Colonic mucosa (tissue), 4 donors: ENCODE measurements around the gene ETV2. TPM values are rescaled to one million over a fixed set of nuclear protein-coding genes. Genes with fewer than 3 reads are reported as not detected.
"Not testable (repeated sequence)": the region's sequence is repeated elsewhere in the genome, so short reads cannot be mapped to it uniquely, and the experiment has no call there.

Experiments
- DNase-seq: peaks from one replicate; pipeline ENCODE4 v3.0.0-alpha.2; 2020
- H3K27ac ChIP-seq: fragments of 200-600 bp; one replicate; pipeline ENCODE4 v1.8.0; 2021
- H3K27me3 ChIP-seq: fragments of 200-600 bp; one replicate; pipeline ENCODE4 v1.8.0; 2021
- H3K36me3 ChIP-seq: fragments of 200-600 bp; one replicate; pipeline ENCODE4 v1.8.0; 2021
- H3K4me1 ChIP-seq: fragments of 200-600 bp; one replicate; pipeline ENCODE4 v1.8.0; 2021; ENCODE audit warnings: mild to moderate bottlenecking
- H3K4me3 ChIP-seq: fragments of 200-600 bp; one replicate; pipeline ENCODE4 v1.8.0; 2021
- H3K9ac ChIP-seq, 2 donors: one replicate each; pipeline ENCODE4 v1.7.0; 2013; ENCODE audit warnings: control low read depth in 2 of 2, low read depth in 2 of 2, low read length in 2 of 2
- H3K9me3 ChIP-seq: fragments of 200-600 bp; one replicate; pipeline ENCODE4 v1.8.0; 2021
- CTCF ChIP-seq: fragments of 200-600 bp; IDR thresholded peaks from one replicate; pipeline ENCODE4 v1.8.0; 2022; ENCODE audit warnings: antibody characterized with exemption, mild to moderate bottlenecking
- intact Hi-C: fragments of 100-400 bp; cut with DNase I; formaldehyde crosslinking; loops from one replicate; pipeline ENCODE4 v1.14.1; 2022
- total RNA-seq, 2 donors: library from RNA; stranded (reverse); fragmentation: NEBNext Ultra II Directional in 1 of 2; extraction: Animal tissue kit (Norgen Biotek cat#: 25700) in 1 of 2; gene quantifications; one replicate each; pipeline ENCODE4 v1.2.1, GENCODE V29; 2021
- donor health status: healthy.
- donor health status: DM: no; HTN: no; CAD: no.
- donor health status: DM: no; HTN: no; CAD: no.

Gene ETV2
- total RNA-seq, 2 donors from 2014 or later, result 1.4 to 1.9 TPM

- no peaks in the 10 kb centered on the region for H3K36me3 ChIP-seq
- H3K27me3 ChIP-seq, result no peaks in the 10 kb centered on the region
- H3K9me3 ChIP-seq, result no peaks in the 10 kb centered on the region
- DNase-seq, result peak; percentile 94
- peak overlapping the region; percentile 72 to 92 for H3K9ac ChIP-seq
- intact Hi-C loops, result no loop called here
- H3K4me1 ChIP-seq, result peaks cover 7% of the 10 kb centered on the region
- no peak for TF ChIP-seq CTCF
- H3K27ac ChIP-seq, result peak overlapping the region; percentile 96
- H3K4me3 ChIP-seq, result peak overlapping the region; percentile 55
Measured at GRCh38 chr19:35644987-35645679, 3.6 kb downstream of the ETV2 start.

GRCh38 chr19:35645680-35646511 is 4.4 kb downstream of the ETV2 start:
- H3K27me3 ChIP-seq, result no peaks in the 10 kb centered on the region
- DNase-seq, result no peak
- intact Hi-C loops, result no loop called here
- H3K4me1 ChIP-seq, result peaks cover 7% of the 10 kb centered on the region
- H3K27ac ChIP-seq, result no peak overlapping the region
- H3K36me3 ChIP-seq, result no peaks in the 10 kb centered on the region
- H3K9me3 ChIP-seq, result no peaks in the 10 kb centered on the region
- no peak overlapping the region for H3K4me3 ChIP-seq
- H3K9ac ChIP-seq, result no peak overlapping the region
- no peak for TF ChIP-seq CTCF

DNA sequence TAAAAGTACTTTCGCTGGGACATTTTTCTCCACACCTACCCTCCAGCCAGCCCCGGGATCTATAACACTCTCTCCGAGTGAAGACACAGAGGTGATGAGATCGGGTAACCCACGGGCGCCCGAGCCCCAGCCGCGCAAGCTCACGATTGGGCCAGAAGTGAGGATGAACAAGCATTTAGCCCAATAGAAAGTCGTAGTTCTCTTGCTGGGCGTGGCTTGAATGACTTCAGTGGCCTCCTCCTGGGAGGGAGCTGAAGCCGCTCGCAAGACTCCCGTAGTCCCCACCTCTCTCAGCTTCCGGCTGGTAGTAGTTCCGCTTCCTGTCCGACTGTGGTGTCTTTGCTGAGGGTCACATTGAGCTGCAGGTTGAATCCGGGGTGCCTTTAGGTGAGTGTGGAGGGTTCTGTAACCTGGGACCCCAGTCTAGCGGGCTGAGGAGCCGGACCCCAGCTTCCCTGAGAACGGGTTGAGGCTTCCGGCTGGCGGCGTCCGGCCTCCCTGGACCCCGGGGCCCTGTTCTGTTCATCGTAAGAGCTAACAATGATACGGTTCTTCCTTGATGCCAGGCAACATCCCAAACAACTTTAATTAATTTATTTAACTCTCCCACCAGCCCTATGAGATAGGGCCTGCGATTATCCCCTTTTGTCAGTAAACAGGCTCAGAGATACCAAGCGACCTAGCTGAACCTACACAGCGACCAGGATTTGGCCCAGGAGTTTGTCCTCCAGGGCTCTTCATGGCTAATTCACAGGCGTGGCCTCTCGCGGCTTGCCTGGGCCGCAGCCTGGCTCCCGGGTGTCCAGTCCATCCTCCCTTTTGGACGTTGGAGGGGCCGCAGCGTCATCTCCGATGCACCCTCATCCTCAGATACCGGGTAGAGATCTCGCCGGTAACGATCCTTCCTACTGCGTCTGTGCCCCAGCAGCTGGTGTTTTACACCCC is 6.7 kb downstream of the ETV2 start, which contains the start of gene COX6B1:
Gene COX6B1 (plus strand): TSS at position 307 of the 945 bp plus-strand sequence. CDS start 2,921 bp downstream, outside the sequence.
- peak; percentile 98 for DNase-seq
- peaks cover 7% of the 10 kb centered on the region for H3K4me1 ChIP-seq
- no peaks in the 10 kb centered on the region for H3K27me3 ChIP-seq
- peak within 1 kb of the TSS; percentile 81 for H3K27ac ChIP-seq
- peaks cover 5% of the 10 kb centered on the region for H3K36me3 ChIP-seq
- no peaks in the 10 kb centered on the region for H3K9me3 ChIP-seq
- intact Hi-C loops, result no loop called here
- no peak for TF ChIP-seq CTCF
- peak within 1 kb of the TSS; percentile 83 to 91 for H3K9ac ChIP-seq
- peak within 1 kb of the TSS; percentile 66 for H3K4me3 ChIP-seq

GRCh38 chr19:35650581-35650980 is 9.0 kb downstream of the ETV2 start:
- H3K9me3 ChIP-seq, result no peaks in the 10 kb centered on the region
- intact Hi-C loops, result no loop called here
- H3K9ac ChIP-seq, result no peak overlapping the region
- no peak overlapping the region for H3K4me3 ChIP-seq
- H3K27ac ChIP-seq, result no peak overlapping the region
- TF ChIP-seq CTCF, result no peak
- H3K27me3 ChIP-seq, result no peaks in the 10 kb centered on the region
- H3K36me3 ChIP-seq, result peaks cover 16% of the 10 kb centered on the region
- peaks cover 7% of the 10 kb centered on the region for H3K4me1 ChIP-seq
- DNase-seq, result no peak

DNA sequence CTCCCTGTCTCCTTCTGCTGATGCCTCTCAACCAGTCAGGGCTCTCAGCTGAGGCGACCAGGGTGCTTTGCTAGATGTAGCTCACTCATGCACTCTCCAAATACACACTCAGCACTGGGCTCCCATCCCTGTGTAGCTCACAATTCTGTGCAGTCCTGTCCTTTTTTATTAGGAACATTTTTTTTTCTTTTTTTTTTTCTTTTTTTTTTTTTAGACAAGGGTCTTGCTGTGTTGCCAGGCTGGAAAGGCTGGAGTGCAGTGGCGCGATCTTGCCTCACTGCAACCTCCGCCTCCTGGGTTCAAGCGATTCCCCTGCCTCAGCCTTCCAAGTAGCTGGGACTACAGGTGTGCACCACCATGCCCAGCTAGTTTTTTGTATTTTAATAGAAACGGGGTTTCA is 13.3 kb downstream of the ETV2 start:
- peaks cover 35% of the 10 kb centered on the region for H3K36me3 ChIP-seq
- intact Hi-C loops, H3K27me3 ChIP-seq, H3K4me1 ChIP-seq, H3K4me3 ChIP-seq, DNase-seq, H3K9ac ChIP-seq, H3K9me3 ChIP-seq, H3K27ac ChIP-seq: not testable (repeated sequence)
